HUDEP-2 (cell line): ENCODE results near the gene SUSD2.
A peak's percentile ranks its signal among the peaks of the same experiment; 100 is the strongest.

Experiments
- DNase-seq, 76 experiments: peaks; one replicate each; lab custom pipeline; 2025; ENCODE audit not compliant: unreplicated experiment in 76 of 76; lab: John Stamatoyannopoulos, UW

The SUSD2 gene

DNA sequence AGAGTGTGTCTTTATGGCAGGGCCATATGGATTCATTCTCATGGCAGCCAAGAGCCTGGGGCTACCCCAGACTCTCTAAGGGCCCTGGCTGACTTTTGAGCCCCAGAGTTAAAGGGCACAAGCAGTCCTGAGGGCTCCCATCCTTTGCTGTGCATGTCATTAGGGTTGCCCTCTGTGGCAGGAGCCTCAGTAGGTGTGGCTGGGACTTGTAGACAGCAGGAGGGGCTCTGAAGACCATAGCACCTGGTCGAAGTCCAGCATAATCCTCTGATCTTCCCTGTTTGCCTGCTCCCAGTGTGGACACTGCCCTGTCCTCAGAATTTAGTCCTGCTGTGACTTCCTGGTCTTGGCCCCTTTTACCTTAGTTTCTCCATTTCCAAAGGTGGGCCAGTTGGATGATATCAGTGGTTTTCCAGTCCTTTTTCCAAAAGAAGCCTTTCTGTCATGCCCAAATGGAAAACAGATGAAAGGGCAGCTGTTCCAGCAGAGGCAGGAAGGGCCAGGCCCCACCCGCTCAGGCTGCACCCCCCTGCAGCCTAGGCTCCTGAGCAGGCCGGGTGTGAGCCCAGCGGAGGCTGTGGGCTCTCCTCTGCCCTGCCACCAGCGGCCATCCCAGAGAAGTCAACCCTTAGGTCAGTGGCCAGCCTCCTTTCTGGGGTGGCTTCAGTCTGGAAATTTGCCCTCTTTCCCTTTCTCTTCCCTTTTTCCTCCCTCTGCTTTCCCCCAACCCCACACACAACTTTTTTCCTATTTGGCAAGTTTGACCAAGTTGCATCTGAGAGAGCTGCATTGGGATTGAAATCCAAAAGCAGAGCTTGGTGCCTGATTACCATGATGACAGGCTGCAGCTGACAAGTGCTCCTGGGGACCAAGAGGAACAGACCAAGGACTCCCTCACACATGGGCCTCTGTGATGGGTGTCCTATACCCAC, 32.8 kb upstream of the SUSD2 start:
- DNase-seq = no peak

DNA sequence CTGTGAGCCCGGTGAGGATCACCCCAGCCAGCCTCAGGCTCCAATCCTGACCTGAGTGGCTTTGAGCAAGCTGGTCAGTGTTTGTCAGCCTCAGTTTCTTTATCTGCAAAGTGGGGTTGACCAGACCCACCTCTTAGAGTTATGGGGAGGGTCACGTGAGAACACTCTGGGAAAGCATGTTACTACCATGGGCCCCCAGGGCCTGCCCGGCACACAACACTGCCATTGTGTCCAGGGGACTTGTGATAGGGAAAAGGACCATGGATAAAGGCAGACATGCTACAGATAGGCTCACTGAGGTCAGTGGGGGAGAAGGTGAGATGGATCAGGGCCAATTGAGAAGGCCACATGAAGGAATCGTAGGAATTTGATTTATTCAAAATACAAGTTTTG, 32.1 kb upstream of the SUSD2 start:
- no peak for DNase-seq

DNA sequence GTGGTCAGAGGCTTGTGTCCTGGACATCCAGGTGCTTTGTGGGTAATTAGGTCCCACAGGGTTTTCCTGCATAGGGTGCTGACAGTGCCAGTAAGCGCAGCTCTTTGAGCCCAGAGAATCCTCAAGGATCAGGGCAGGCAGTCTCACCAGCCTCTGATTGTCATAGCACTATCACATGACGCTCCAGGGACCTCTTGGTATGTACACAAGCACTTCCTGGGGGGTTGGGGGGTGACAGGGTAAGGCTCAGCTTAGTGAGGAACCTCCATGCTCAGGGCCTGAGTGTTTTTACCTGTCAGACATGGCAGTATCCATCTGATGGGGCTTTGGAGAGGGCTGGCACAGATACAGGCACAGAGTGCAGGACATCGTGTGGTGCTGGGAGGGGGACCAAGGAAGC, 27.9 kb upstream of the SUSD2 start:
- no peak for DNase-seq

DNA sequence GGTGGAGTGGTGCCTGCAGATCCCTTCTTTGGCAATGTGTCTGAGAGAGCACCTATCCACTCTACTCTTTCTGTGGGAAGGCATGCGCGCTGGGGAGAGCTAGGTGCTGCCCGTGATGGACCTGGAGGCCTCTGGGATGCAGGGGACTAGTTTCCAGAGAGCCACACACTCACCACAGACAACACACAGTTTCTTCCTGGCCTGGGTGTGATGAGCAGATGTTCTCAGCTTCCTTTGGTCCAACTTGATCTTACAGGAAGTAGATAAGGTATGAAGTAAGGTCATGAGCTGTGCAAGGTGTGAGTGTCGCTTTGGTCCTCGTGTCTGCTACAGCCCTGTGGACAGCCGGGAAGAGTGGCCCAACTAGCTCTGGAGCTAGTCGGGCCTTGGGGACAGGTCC, 27.3 kb upstream of the SUSD2 start:
- no peak for DNase-seq

DNA sequence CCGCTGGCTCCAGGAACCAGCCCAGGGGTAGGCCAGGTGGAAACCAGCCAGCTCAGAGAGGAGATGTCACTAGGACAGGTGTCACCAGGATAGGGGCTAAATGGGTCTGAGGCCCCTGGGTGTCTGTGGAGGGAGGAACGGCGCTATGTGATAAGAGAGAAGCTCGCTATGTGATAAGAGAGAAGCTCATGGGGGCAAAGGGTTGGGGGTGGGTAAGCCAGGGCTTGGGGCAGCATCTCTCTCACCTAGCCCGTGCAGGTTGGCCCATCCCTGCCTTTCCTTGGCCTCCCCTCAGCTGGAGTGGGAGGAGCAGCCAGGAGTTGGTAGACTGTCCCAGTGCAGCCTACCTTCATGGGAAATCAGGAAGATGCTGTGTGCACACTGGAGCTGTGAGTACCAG, 26.5 kb upstream of the SUSD2 start:
- DNase-seq = no peak

DNA sequence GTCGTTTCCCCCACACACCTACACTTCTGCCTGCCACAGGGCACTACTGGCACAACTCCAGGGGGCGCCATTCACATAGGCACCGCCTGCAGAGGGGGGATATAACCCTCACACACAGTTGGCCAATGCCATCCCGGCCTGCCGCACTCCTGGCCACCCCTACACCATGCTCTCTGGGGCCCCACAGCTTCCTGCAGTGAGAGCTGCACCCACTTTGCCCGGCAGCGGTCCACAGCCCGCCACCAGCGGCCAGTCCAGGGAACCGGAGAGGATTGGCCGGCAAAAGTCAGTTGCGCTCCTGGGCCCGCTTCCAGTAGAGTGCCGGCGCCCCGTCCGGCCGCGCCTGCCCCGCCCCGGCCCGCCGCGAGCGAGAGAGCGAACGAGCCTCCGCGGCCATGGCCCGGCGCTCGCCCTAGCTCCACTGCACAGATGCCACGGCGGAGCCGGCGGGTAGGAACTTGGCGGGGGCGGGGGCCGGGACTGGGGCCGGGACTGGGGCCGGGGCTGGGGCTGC, 25.6 kb upstream of the SUSD2 start:
- peak in 65 of 76 experiments; percentile 8 to 78 (median 49) for DNase-seq

DNA sequence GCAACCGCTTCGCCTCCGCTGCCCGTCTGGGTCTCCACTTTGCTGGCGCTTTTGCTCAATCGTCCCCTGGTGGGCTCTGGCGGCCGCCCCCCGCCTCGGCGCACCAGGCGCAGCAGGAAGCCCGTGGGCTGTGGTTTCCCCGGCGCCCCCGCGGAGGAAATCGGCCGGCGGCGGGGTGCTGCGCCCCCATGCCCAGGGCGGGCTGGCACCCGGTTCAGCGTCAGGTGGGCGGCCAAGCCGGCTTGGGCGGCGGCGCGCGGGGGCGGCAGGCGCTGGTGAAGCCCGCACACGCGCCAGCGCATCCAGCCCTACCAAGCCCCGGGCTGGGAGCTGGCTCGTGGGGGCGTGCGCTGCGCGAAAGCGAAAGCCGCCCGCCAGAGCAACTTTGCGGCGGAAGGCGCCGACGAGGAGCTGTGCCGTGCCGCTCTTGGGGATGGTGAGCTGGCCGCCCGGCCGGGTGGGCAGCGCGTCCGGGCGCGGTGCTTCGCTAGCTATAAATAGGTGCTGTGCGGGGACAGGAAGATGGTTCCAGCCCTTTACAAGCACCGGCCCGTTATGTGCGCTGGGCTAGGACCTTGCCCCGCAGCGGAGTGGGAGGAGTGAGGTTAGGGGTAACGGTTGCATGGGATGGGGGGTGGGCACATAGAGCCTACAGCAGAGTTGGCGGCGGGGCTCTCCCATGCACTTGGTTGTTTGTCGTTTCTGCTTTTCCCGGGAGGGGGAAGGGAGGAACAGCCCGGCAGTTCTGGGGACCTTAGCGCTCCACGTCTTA, 25.0 kb upstream of the SUSD2 start:
- DNase-seq = peak in 24 of 76 experiments; percentile 3 to 54 (median 23)

DNA sequence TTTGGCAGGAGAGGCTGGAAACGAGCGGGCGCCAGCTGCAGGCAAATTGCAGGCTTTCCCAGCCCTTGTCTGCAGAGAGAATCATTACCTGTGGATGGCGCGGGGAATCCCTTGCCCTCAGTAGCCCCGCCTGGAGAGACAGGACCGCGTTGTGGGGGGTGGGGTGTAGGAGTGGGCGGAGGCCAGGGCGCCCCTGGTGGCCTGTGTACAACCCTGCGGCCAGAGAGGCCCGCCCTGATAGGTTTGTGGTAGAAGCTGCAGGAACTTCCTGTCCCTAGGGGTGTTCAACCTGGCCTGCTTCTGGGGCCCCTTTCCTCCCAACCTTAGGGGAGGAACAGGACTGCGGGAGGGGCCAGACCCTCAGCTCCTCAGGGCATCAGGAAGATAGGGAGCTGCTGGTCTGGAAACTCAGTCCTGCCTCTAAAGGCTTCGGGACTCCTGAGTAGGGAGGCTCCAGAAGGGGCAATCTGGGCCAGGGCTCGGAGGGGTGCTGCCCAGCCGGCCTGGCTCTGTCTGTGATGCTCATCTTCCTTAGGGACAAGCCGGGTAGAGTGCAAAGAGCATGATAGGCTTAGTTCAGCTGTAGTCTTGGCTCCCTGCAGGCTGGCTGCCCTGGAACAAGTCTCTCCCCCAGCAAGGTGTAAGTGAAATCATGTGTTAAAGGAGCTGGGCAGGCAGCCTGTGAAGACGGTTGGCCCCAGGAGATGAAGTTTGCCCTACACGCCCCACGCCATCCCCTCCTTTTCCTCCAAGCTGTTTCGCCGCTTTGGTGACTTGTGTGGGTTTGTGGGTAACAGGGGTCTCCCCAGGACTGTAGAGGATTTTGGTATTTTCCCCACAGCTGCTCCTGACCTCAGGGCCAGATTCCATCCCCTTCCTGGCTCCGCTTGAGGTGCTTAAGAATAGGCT, 24.1 kb upstream of the SUSD2 start:
- DNase-seq = peak in 71 of 76 experiments; percentile 6 to 91 (median 73)

DNA sequence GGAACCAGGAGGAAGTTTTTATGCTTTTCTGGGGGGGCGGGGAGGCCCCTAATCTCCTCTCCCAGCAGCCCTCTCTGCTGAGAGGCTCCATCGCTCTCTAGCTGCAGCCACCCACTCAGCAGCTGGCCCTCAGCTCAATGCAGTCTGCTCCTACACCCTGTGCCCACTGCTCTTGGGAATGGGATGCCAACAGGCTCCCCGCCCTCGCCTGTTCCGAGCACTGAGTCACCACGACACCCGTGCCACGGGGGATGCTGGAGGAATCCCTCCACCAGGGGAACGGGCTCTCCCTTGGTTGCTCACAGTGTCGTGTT, 23.5 kb upstream of the SUSD2 start:
- DNase-seq = no peak

DNA sequence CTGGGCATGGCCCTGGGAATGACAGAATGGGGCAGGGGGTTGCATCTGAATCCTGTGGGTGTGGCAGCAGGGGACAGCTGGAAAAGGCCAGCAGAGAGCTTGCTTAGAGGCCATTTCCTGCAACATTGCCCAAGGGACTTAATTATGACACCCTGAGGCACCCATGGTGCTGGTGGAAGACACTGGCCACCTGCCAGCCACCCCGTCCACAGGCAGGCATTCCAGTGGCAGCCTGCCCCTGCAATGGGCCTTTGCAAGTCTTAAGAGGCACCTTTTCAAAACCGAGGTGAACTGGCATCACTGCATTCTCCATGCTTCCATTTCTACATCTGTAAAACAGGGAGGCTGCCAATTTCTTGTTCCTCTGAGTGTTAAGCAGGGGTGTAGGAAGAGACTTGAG, 21.6 kb upstream of the SUSD2 start:
- no peak for DNase-seq

DNA sequence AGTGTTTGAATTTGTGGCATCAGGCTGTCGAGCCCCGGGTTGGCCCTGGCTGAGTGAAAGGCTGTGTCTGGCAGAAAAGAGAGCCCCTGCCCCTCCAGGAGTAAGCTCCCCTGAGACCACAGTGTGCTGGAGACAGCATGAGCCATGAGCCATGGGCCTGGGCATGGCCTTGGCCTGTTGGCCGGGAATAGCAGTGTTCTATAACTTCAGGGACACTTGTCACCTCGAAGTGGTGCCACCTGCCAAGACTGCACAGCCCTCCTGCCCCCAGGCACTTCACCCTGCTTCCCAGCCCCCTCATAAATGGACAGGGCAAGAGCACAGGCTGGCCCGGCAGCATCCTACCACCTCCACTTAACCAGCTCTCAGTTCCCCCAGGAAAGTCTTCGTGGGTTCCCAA, 20.7 kb upstream of the SUSD2 start:
- no peak for DNase-seq

DNA sequence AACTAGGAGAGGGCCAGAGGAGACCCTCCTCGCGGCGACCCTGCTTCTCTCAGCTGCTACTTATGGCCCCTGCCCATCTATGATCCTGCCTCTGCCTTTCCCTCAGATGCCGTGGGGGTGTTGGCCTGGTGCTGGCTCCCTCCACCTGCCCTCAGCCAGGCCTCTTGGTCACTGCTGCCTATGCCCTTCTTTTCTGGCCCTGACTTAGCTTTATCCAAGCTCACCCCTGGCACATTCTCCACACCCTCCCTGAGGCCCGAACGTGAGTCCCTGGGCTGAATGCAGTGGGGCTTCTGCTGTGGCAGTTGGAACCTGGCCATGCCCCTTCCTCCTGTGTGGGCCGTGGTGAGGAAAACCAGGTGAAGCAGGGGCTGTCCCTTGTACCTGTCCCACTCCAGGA, 19.8 kb upstream of the SUSD2 start:
- no peak for DNase-seq

DNA sequence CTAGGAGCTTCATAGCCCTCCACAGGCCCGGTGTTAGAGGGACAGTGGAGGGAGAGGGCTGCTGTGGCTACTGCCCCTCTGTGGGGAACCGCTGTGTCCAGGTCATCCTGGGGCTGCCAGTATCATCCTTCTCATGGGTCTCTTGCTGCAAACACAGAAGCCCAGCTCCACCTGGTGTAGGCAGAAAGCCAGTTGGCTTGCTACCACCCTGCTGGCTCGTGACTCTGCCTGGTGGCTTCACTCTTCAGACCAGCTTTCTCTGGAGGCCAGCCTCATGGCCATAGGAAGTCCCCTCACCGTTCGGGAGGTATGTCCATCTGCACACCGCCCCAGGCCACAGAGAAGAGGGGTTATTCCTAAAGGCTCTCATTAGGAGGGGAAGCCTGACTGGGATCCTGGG, 19.4 kb upstream of the SUSD2 start:
- no peak for DNase-seq

DNA sequence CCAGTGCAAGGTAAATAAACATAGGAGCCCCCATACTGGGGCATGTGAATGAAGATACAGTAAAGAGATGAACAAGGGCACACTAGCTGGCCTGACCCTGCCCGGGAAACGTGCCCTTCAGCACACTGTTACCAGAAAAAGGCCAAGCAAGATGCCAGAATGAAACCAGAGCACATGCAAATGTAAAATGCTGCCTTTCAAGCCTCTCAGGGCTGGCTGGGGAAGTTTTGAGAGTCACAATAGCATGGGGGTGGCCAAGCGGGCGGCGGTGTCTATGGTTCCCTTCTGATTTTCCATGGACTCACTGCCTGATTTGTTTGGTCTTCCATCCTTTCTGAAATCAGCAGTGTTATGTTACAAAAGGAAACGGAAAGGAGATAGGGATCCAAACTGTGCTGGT, 18.9 kb upstream of the SUSD2 start:
- DNase-seq = no peak

DNA sequence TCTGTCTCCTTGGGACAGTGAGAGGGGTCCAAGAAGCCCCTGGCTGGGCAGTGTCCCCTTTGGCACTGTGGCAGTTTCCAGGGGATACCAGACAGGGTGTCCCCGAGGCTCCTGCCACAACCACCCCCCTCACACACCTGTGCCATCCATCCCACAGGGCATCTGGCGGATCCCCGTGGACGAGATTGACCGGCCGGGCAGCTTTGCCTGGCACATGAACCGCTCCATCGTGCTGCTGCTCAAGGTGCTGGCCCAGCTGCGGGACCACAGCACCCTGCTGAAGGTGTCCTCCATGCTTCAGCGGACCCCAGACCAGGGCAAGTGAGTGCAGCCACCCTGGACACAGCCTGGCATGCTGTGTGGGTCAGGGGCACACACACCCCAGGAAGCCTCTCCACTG, 17.0 kb upstream of the SUSD2 start:
- DNase-seq = no peak

DNA sequence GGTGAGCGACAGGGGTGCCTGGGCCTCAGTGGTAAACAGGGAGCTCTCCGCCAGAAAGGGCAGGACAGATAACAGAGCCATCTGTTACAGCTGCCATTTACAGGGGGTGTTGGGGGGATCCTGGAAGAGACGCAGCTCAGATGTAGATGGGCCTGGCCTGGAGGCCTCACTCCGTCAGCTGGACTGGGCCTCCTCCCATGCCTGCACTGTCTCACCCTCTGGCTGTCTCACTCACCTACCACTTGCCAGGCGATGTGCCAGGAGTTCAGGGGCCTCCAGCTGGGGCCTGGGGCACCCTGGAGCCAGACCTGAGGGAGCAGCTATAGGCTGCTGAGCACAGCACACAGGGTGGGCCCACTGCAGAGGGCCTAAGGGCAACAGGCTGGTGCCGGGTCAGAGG, 16.3 kb upstream of the SUSD2 start:
- DNase-seq = no peak

DNA sequence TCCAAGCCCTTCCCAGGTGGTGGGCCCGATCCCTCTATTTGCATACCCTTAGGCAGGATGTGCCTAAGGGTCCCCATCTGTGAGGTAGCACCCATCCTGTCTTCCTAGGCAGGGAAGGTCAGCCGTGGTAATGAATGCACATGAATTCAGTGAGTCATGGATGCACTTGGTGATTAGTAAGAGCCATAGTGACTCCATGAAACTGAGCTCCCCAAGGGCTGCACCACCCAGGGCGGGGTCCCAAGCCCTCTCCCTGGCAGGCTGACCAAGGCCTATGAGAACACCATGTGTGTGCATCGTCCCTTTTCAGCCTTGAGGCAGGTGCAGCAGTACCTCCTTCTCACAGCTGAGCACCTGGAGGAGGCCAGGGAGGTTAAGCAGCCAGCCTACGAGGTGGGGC, 15.6 kb upstream of the SUSD2 start:
- DNase-seq = no peak

DNA sequence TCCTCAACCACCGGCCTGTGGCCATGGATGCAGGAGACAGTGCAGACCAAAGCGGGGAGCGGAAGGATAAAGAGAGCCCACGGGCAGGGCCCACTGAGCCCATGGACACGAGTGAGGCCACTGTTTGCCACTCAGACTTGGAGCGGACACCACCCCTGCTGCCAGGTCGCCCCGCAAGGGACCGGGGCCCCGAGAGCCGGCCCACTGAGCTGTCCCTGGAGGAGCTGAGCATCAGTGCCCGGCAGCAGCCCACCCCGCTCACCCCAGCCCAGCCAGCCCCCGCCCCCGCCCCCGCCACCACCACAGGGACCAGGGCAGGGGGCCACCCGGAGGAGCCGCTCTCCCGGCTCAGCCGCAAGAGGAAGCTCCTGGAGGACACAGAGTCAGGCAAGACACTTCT, 14.5 kb upstream of the SUSD2 start:
- DNase-seq = no peak

DNA sequence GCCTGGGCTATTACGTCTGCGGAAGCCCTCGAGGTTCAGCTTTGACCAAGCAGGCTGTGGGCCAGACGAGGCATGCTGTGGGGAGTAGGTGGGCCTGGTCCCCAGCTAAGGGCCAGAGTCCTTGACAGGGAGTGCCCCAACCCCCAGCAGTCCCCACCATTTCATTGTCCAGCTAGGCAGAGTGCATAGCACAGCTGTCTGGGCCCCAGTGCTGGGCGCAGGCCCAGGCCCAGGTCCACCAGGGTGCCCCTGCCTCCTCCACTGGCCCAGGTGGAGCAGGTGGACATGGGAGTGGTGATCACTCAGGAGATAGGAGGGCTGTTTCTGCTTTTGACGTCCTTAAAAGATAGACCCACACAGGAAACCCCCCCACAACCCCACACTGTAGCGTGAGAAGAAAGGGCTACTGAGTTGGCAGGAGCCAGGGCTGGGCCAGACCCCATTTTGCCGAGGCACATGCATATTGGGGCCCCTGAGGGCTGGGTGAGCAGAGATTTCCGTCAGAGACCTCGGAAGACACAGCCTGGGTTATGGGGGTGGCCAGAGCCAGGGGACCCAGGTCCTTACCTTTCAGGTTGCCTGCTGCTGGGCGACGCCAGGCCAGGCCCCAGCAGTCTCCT, 11.7 kb upstream of the SUSD2 start:
- no peak for DNase-seq

DNA sequence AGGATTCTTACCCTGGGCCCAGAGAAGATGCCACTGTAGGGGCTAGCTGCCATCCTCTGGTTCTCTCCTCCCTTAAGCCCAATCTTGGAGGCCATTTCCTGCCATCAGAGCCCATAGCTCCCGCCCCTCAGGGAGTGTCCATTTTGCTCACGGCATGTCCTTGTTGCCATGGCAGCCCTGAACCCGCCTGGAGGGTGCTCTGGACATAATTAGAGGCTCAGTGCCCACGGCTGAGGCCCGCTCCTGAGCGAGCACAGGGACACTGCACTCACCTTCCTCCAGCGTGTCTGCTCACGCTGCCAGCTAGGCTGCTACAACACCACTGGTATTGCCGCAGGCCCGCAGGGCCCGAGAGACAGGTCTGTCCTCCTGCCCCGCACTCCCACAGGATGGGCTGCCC, 11.1 kb upstream of the SUSD2 start:
- DNase-seq = no peak
